HEK293 (cell line): ENCODE data around the gene SSU72.

Source experiments
- BCL6B ChIP-seq: fragments of 450-650 bp; formaldehyde crosslinking; IDR thresholded peaks from 2 replicates; pipeline ENCODE4 v1.5.1; 2017; ENCODE audit warnings: missing biosample characterization, missing genetic modification characterization
- CTCF ChIP-seq: fragments of 450-650 bp; formaldehyde crosslinking; IDR thresholded peaks from 2 replicates; pipeline ENCODE4 v1.5.1; 2016; ENCODE audit warnings: missing biosample characterization, missing genetic modification characterization
- KLF1 ChIP-seq: fragments of 450-650 bp; formaldehyde crosslinking; IDR thresholded peaks from 2 replicates; pipeline ENCODE4 v1.5.1; 2016; ENCODE audit warnings: missing biosample characterization, missing genetic modification characterization
- REST ChIP-seq: fragments of 450-650 bp; formaldehyde crosslinking; IDR thresholded peaks from 2 replicates; pipeline ENCODE4 v1.5.1; 2016; ENCODE audit warnings: missing biosample characterization, missing genetic modification characterization
- SP3 ChIP-seq: fragments of 450-650 bp; formaldehyde crosslinking; IDR thresholded peaks from 2 replicates; pipeline ENCODE4 v1.5.1; 2016; ENCODE audit warnings: missing biosample characterization, missing genetic modification characterization
- ZBTB44 ChIP-seq: fragments of 450-650 bp; IDR thresholded peaks from 2 replicates; pipeline ENCODE4 v1.5.1; 2018; ENCODE audit warnings: missing biosample characterization, mild to moderate bottlenecking, missing genetic modification characterization
- ZNF174 ChIP-seq: fragments of 450-650 bp; formaldehyde crosslinking; IDR thresholded peaks from 2 replicates; pipeline ENCODE4 v1.5.0; 2017; ENCODE audit warnings: missing biosample characterization, mild to moderate bottlenecking, missing genetic modification characterization
- ZNF398 ChIP-seq: fragments of 450-650 bp; formaldehyde crosslinking; IDR thresholded peaks from 2 replicates; pipeline ENCODE4 v1.5.1; 2017; ENCODE audit warnings: missing biosample characterization, missing genetic modification characterization
- ZNF768 ChIP-seq: fragments of 450-650 bp; formaldehyde crosslinking; IDR thresholded peaks from 2 replicates; pipeline ENCODE4 v1.5.1; 2018; ENCODE audit warnings: missing biosample characterization, mild to moderate bottlenecking, missing genetic modification characterization
- ZNF777 ChIP-seq: fragments of 450-650 bp; formaldehyde crosslinking; IDR thresholded peaks from 2 replicates; pipeline ENCODE4 v1.5.1; 2017; ENCODE audit warnings: missing biosample characterization, missing genetic modification characterization, borderline replicate concordance
- ZSCAN16 ChIP-seq: fragments of 450-650 bp; formaldehyde crosslinking; IDR thresholded peaks from 2 replicates; pipeline ENCODE4 v1.5.1; 2016; ENCODE audit warnings: missing biosample characterization, missing genetic modification characterization

GRCh38 chr1:1565340-1565739 is 9.3 kb downstream of the SSU72 start:
- TF ChIP-seq ZSCAN16 (no peak), CTCF (no peak), ZBTB44 (tag by site-specific recombination) (no peak), ZNF398 (tag by site-specific recombination) (no peak), KLF1 (tag by site-specific recombination) (no peak), REST (no peak), SP3 (no peak), ZNF768 (tag by site-specific recombination) (no peak), ZNF777 (tag by site-specific recombination) (no peak), BCL6B (tag by site-specific recombination) (no peak), ZNF174 (no peak)
